DOHH2 (cell line): ENCODE results near the gene TNFRSF19.

Source experiments
- CTCF ChIP-seq: fragments of 200-600 bp; sonication (generic); IDR thresholded peaks from one replicate; pipeline ENCODE4 v1.5.1; 2014; ENCODE audit warnings: antibody characterized with exemption, mild to moderate bottlenecking, low read depth, low read length; ENCODE audit not compliant: poor library complexity, severe bottlenecking
- EZH2phosphoT487 ChIP-seq: fragments of 200-600 bp; sonication (generic); IDR thresholded peaks from 2 replicates; pipeline ENCODE4 v1.6.1; 2017; ENCODE audit warnings: borderline replicate concordance, mild to moderate bottlenecking, antibody characterized with exemption, low read length, moderate library complexity, mixed read lengths

DNA sequence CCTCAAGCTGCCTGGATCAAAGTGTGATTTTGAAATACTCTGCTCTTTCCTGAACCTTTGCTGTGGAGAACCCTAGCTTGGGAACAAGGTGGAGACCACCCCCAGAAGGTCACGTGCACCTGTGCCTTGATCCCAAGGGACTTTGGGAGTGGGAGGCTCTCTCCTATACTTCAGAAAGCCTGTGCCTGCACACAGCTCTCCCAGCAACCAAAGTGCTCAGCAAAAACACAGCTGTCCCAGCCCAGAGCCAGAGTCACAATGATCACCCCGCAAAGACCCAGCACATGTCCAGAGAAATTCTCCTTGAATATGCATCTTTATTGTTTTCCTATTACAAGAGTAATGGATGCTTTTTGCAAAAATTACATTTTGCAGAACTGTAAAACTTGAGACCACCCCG is 43.4 kb downstream of the TNFRSF19 start:
- TF ChIP-seq EZH2phosphoT487 (no peak), CTCF (no peak)
